Measurements from ENCODE around the gene ZFAND2A.
A peak's percentile ranks its signal among the peaks of the same experiment; 100 is the strongest.
"Not testable (repeated sequence)": the region's sequence is repeated elsewhere in the genome, so short reads cannot be mapped to it uniquely, and the experiment has no call there.

Gene ZFAND2A

GRCh38 chr7:1175967-1176851 is 16.2 kb upstream of the ZFAND2A start:
- peak; percentile 53 to 71 for DNase-seq (ENCODE audit: low read depth in 1 of 2, low spot score in 1 of 2)

DNA sequence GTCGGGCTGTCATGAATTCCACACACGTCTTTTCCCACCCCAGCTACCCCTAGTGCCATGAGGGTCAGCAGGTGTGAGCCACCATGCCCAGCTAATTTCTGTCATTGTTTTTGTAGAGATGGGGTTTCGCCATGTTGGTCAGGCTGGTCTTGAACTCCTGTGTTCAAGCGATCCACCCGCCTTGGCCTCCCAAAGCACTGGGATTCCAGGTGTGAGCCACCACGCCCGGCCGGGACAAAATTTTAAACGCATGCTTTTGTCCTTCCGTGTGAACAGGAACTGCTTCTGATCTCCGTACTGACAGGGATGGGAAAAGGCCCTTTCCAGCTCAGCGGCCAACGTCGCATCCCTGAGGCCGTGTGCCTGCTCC is 15.6 kb upstream of the ZFAND2A start:
- no peak for DNase-seq (ENCODE audit: low read depth in 1 of 2, low spot score in 1 of 2)

- DNase-seq (ENCODE audit: low read depth in 1 of 2, low spot score in 1 of 2), result no peak
Observed at GRCh38 chr7:1174881-1175596, 15.0 kb upstream of the ZFAND2A start.

GRCh38 chr7:1174002-1174401 is 14.0 kb upstream of the ZFAND2A start:
- no peak for DNase-seq (ENCODE audit: low read depth in 1 of 2, low spot score in 1 of 2)

- no peak for DNase-seq (ENCODE audit: low read depth in 1 of 2, low spot score in 1 of 2)
Observed at GRCh38 chr7:1172666-1173523, 12.9 kb upstream of the ZFAND2A start.

GRCh38 chr7:1171516-1171915 is 11.5 kb upstream of the ZFAND2A start:
- not testable (repeated sequence) for DNase-seq (ENCODE audit: low read depth in 1 of 2, low spot score in 1 of 2)

- DNase-seq (ENCODE audit: low read depth in 1 of 2, low spot score in 1 of 2), result no peak
Observed at GRCh38 chr7:1170741-1171501, 10.9 kb upstream of the ZFAND2A start.

DNA sequence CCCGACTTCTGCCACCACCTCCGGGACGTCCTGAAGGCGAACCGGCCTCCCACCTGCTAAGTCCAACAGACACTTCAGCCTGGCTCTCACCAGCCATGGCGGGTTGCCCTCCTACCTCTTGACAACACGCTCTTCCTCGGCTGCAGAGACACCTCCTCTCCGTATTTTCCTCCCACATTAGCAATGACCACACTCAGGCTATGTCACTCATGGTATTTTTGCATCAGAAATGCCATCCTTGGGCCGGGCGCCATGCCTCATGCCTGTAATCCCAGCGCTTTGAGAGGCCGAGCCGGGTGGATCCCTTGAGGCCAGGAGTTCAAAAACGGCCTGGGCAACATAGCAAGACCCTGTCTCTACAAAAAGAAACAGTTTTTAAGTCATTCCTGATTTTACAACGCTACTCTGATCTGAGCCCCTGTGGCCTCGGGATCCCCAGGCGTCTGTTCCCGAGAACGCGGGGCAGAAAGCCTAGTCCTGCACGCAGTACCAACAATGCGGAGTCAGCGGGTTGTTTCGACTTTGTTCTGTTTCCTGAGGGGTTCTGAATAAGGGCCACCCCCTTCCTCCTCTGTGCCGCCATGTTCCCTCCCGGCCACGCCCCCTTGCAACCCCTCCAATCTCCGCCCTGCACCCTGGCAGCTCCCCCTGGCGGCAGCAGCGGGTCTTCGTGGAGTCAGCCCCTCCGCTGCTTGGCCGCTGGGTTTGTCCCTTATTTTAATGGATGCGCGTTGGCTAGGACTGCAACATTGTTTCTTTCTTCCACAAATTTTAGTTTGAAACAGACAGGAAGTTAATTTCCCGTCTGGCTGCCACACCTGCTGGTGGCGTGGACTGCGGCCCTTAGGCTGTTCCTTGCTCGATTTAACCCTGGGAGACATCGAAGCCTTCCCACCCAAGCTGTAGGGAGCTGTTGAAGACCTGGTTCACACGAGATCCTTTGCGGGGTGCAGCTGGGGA is 9.7 kb upstream of the ZFAND2A start:
- DNase-seq (ENCODE audit: low read depth in 1 of 2, low spot score in 1 of 2), result peak; percentile 22 to 91

DNA sequence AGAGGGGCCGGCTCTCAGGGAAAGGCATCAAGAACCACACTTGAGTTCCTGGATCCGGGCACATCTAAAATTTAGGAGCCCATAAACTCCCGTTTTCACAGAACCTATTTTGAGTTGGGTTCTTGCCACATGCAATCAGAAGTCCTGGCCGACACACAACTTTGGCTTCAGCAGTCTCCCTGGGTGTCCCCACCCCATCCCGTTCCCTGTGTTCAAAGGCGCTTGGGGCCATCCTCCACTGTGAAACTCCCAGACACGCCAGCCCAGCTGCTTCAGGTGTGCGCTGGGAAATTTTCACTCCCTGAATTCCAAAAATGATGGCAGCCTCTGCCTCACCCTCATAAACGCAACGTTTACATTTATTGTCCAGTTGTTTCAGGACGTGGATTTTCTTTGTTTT is 8.4 kb upstream of the ZFAND2A start:
- DNase-seq (ENCODE audit: low read depth in 1 of 2, low spot score in 1 of 2), result no peak

GRCh38 chr7:1164436-1164835 is 4.4 kb upstream of the ZFAND2A start:
- DNase-seq (ENCODE audit: low read depth in 1 of 2, low spot score in 1 of 2), result no peak

DNA sequence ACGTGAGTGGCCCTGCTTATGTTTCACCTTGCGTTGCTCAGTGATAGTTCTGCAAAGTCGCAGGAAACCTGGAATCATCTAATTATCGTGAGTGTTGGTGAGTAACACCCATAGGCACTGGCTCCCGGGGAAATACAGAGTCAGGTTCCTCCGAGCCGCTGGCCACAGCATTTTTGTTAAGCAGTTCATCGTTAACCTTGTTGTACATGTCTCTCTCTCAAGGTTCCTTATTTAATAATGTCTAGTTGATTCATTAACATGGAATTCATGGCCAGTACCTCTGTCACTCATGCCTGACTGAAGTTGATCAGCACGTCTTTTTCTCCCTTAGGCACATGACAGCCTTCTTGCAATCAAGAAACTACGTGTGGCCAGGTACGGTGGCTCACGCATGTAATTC is 3.1 kb upstream of the ZFAND2A start:
- no peak for DNase-seq (ENCODE audit: low read depth in 1 of 2, low spot score in 1 of 2)

DNA sequence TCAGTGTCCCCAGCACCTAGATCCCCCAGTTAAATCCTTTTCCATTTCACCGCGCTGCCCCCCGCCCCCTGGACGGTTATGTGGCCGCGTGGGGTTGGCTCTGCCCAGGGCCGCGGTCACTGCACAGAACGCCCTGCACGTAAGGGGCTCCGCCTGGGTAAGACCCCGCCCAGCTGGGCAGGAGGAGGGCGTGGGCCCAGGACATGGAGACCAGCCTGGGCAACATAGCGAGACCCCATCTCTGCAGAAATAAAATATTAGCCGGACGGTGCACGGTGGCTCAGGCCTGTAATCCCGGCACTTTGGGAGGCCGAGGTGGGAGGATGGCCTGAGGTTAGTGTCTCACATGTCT is 650 bp upstream of the ZFAND2A start:
- no peak for DNase-seq (ENCODE audit: low read depth in 1 of 2, low spot score in 1 of 2)

DNA sequence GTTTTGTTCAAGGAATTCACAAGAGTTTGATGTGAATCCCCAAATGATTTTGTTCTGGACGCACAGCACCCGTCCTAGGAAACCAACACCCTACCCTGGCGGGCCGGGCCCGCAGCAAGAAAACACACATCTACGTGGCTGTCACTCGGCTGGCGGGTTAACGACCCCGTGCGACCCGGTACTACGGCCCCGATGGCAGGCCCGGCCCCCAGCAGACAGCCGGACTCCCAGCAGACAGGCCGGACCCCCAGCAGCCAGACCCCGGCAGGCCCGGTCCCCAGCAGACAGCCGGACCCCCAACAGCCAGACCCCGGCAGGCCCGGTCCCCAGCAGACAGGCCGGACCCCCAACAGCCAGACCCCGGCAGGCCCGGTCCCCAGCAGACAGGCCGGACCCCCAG is 765 bp downstream of the ZFAND2A start:
- not testable (repeated sequence) for DNase-seq (ENCODE audit: low read depth in 1 of 2, low spot score in 1 of 2)

GRCh38 chr7:1158203-1159126 is 1.5 kb downstream of the ZFAND2A start:
- no peak for DNase-seq (ENCODE audit: low read depth in 1 of 2, low spot score in 1 of 2)

- no peak for DNase-seq (ENCODE audit: low read depth in 1 of 2, low spot score in 1 of 2)
Observed at GRCh38 chr7:1156782-1157535, 3.0 kb downstream of the ZFAND2A start.

- DNase-seq (ENCODE audit: low read depth in 1 of 2, low spot score in 1 of 2), result not testable (repeated sequence)
Observed at GRCh38 chr7:1155818-1156781, 3.9 kb downstream of the ZFAND2A start.
